Measurements from ENCODE around the gene EYS. TPM values are rescaled to one million over a fixed set of nuclear protein-coding genes. Genes with fewer than 3 reads are reported as not detected.

The EYS gene
- total and polyA plus RNA-seq, 8 donors, result 0.03 to 0.25 (median 0.13) TPM

- peak in 2 of 6 donors; percentile 39 to 41 for DNase-seq
- no peak for ATAC-seq
- H3K27ac ChIP-seq, result no peak overlapping the region
- H3K36me3 ChIP-seq, result no peaks in the 10 kb centered on the region
- 75 to 82% methylated on average over 9 of the region's 9 CpGs for WGBS, 2 donors
- intact Hi-C loops (cut with DNase I), result no loop called here
- no peak overlapping the region for H3K4me3 ChIP-seq
- peaks cover 0 to 6% (median 0%) of the 10 kb centered on the region in 4 donors for H3K27me3 ChIP-seq
- H3K9me3 ChIP-seq, result no peaks in the 10 kb centered on the region
- FAIRE-seq, result no peak
- H3K4me1 ChIP-seq, result no peaks in the 10 kb centered on the region
- no peak for TF ChIP-seq CTCF (IDR thresholded peaks at IDR 0.05)
Observed at GRCh38 chr6:64803470-64804166, 903.4 kb downstream of the EYS start.

GRCh38 chr6:64792534-64792933, 914.5 kb downstream of the EYS start:
- FAIRE-seq (no peak), ATAC-seq (no peak), DNase-seq (no peak)
- Histone ChIP-seq H3K4me1 (no peaks in the 10 kb centered on the region), H3K9me3 (no peaks in the 10 kb centered on the region), H3K36me3 (no peaks in the 10 kb centered on the region), H3K27me3 (no peaks in the 10 kb centered on the region), H3K27ac (no peak overlapping the region), H3K4me3 (no peak overlapping the region)
- no peak for TF ChIP-seq CTCF (IDR thresholded peaks at IDR 0.05)
- 40 to 52% methylated on average over 4 of the region's 4 CpGs for WGBS, 2 donors
- intact Hi-C loops (cut with DNase I), result no loop called here

GRCh38 chr6:64789476-64789875, 917.5 kb downstream of the EYS start:
- WGBS, 2 donors, result 75 to 89% methylated on average over 3 of the region's 3 CpGs
- FAIRE-seq (no peak), DNase-seq (no peak), ATAC-seq (no peak)
- no peak for TF ChIP-seq CTCF (IDR thresholded peaks at IDR 0.05)
- no peak overlapping the region for H3K4me3 ChIP-seq
- intact Hi-C loops (cut with DNase I), result no loop called here
- no peaks in the 10 kb centered on the region for H3K4me1 ChIP-seq
- no peaks in the 10 kb centered on the region for H3K27me3 ChIP-seq
- no peaks in the 10 kb centered on the region for H3K9me3 ChIP-seq
- H3K27ac ChIP-seq, result no peak overlapping the region
- no peaks in the 10 kb centered on the region for H3K36me3 ChIP-seq

- DNase-seq (no peak), ATAC-seq (no peak), FAIRE-seq (no peak)
- H3K27me3 ChIP-seq, result no peaks in the 10 kb centered on the region
- intact Hi-C loops (cut with DNase I), result no loop called here
- H3K4me1 ChIP-seq, result no peaks in the 10 kb centered on the region
- H3K36me3 ChIP-seq, result no peaks in the 10 kb centered on the region
- no peak overlapping the region for H3K4me3 ChIP-seq
- TF ChIP-seq CTCF (IDR thresholded peaks at IDR 0.05), result no peak
- 38 to 44% methylated on average over 2 of the region's 2 CpGs for WGBS, 2 donors
- H3K9me3 ChIP-seq, result no peaks in the 10 kb centered on the region
- no peak overlapping the region for H3K27ac ChIP-seq
Observed at GRCh38 chr6:64786736-64787135, 920.3 kb downstream of the EYS start.

- Histone ChIP-seq H3K9me3 (no peaks in the 10 kb centered on the region), H3K36me3 (no peaks in the 10 kb centered on the region), H3K4me3 (no peak overlapping the region), H3K27me3 (no peaks in the 10 kb centered on the region), H3K27ac (no peak overlapping the region), H3K4me1 (no peaks in the 10 kb centered on the region)
- no peak for TF ChIP-seq CTCF (IDR thresholded peaks at IDR 0.05)
- intact Hi-C loops (cut with DNase I), result no loop called here
- DNase-seq, result no peak
- no peak for FAIRE-seq
- no peak for ATAC-seq
- 61 to 77% methylated on average over 3 of the region's 3 CpGs for WGBS, 2 donors
Observed at GRCh38 chr6:64782877-64783276, 924.1 kb downstream of the EYS start.
